ENCODE results near the gene MROH7. TPM values are rescaled to one million over a fixed set of nuclear protein-coding genes. Genes with fewer than 3 reads are reported as not detected.

The MROH7 gene
- total RNA-seq, 1 experiment from 2014 or later = not detected

GRCh38 chr1:54698346-54698745 lies 56.8 kb downstream of the MROH7 start:
- Histone ChIP-seq H2AFZ (no peak overlapping the region), H3K4me1 (replicated peaks; ENCODE audit: insufficient read depth) (no peaks in the 10 kb centered on the region), H3K4me3 (no peak overlapping the region), H3K79me2 (ENCODE audit: low read depth) (no peaks in the 10 kb centered on the region), H3K9me2 (ENCODE audit: insufficient read depth) (no peaks in the 10 kb centered on the region), H3K9me3 (ENCODE audit: insufficient read depth, low read depth) (no peaks in the 10 kb centered on the region), H4K20me1 (ENCODE audit: insufficient read depth) (no peaks in the 10 kb centered on the region), H3F3A (ENCODE audit: insufficient read depth, low read depth) (no peaks in the 10 kb centered on the region), H3K27me3 (ENCODE audit: insufficient read depth, low read depth) (peaks cover 62% of the 10 kb centered on the region), H3K36me3 (ENCODE audit: low read depth) (no peaks in the 10 kb centered on the region), H3K4me2 (no peak overlapping the region), H3K27ac (no peak overlapping the region)
- POLR2A ChIA-PET (ENCODE audit: unreplicated experiment) = interaction anchor here (0.6 kb wide), 1 partner anchor 242 kb away, joined by 4 read pairs; no protein-coding TSS in a partner anchor
- intact Hi-C loops (cut with micrococcal nuclease; ENCODE audit: unreplicated experiment) = no loop called here
- TF ChIP-seq CTCF (conservative IDR thresholded peaks at IDR 0.05) (no peak), EZH2 (IDR thresholded peaks at IDR 0.05; ENCODE audit: low read depth) (no peak)
- no TSS peak for BruUV-seq (replicated peaks)
- no peak for DNase-seq
- CTCF ChIA-PET = no interaction called here

GRCh38 chr1:54699936-54700525 lies 58.4 kb downstream of the MROH7 start:
- Histone ChIP-seq H2AFZ (no peak overlapping the region), H3K4me3 (no peak overlapping the region), H3K9me2 (ENCODE audit: insufficient read depth) (no peaks in the 10 kb centered on the region), H3K4me2 (no peak overlapping the region), H3K27ac (no peak overlapping the region), H3K36me3 (ENCODE audit: low read depth) (no peaks in the 10 kb centered on the region), H3K27me3 (ENCODE audit: insufficient read depth, low read depth) (peaks cover 67% of the 10 kb centered on the region), H3K9me3 (ENCODE audit: insufficient read depth, low read depth) (no peaks in the 10 kb centered on the region), H3K4me1 (replicated peaks; ENCODE audit: insufficient read depth) (no peaks in the 10 kb centered on the region), H4K20me1 (ENCODE audit: insufficient read depth) (no peaks in the 10 kb centered on the region), H3K79me2 (ENCODE audit: low read depth) (no peaks in the 10 kb centered on the region), H3F3A (ENCODE audit: insufficient read depth, low read depth) (no peaks in the 10 kb centered on the region)
- TF ChIP-seq EZH2 (IDR thresholded peaks at IDR 0.05; ENCODE audit: low read depth) (no peak), CTCF (conservative IDR thresholded peaks at IDR 0.05) (no peak)
- CTCF ChIA-PET = no interaction called here
- DNase-seq = no peak
- BruUV-seq (replicated peaks) = no TSS peak
- POLR2A ChIA-PET (ENCODE audit: unreplicated experiment) = interaction anchor here (0.6 kb wide), 1 partner anchor 25 kb away, joined by 3 read pairs; no protein-coding TSS in a partner anchor
- intact Hi-C loops (cut with micrococcal nuclease; ENCODE audit: unreplicated experiment) = no loop called here

GRCh38 chr1:54701066-54701465 lies 59.5 kb downstream of the MROH7 start:
- Histone ChIP-seq H3K4me2 (no peak overlapping the region), H3K9me2 (ENCODE audit: insufficient read depth) (no peaks in the 10 kb centered on the region), H4K20me1 (ENCODE audit: insufficient read depth) (no peaks in the 10 kb centered on the region), H3K27ac (no peak overlapping the region), H3K27me3 (ENCODE audit: insufficient read depth, low read depth) (peaks cover 60% of the 10 kb centered on the region), H2AFZ (no peak overlapping the region), H3K9me3 (ENCODE audit: insufficient read depth, low read depth) (no peaks in the 10 kb centered on the region), H3K36me3 (ENCODE audit: low read depth) (no peaks in the 10 kb centered on the region), H3K4me3 (no peak overlapping the region), H3K79me2 (ENCODE audit: low read depth) (no peaks in the 10 kb centered on the region), H3F3A (ENCODE audit: insufficient read depth, low read depth) (no peaks in the 10 kb centered on the region), H3K4me1 (replicated peaks; ENCODE audit: insufficient read depth) (no peaks in the 10 kb centered on the region)
- BruUV-seq (replicated peaks) = no TSS peak
- DNase-seq = no peak
- ChIA-PET CTCF (no interaction called here), POLR2A (ENCODE audit: unreplicated experiment) (no interaction called here)
- TF ChIP-seq CTCF (conservative IDR thresholded peaks at IDR 0.05) = no peak
- no peak for TF ChIP-seq EZH2 (IDR thresholded peaks at IDR 0.05; ENCODE audit: low read depth)
- intact Hi-C loops (cut with micrococcal nuclease; ENCODE audit: unreplicated experiment) = no loop called here

All from PC-9 (cell line).